ENCODE results near the gene TXNDC5.
"Not testable (repeated sequence)": the region's sequence is repeated elsewhere in the genome, so short reads cannot be mapped to it uniquely, and the experiment has no call there.

TXNDC5 gene

GRCh38 chr6:7894262-7895124 is 16.1 kb downstream of the TXNDC5 start:
- DNase-seq, result no peak

- DNase-seq, result no peak
These were observed 17.2 kb downstream of the TXNDC5 start for GRCh38 chr6:7893342-7893741.

GRCh38 chr6:7892367-7892766 is 18.2 kb downstream of the TXNDC5 start:
- DNase-seq, result not testable (repeated sequence)

GRCh38 chr6:7891078-7891872 is 19.3 kb downstream of the TXNDC5 start:
- no peak for DNase-seq

- no peak for DNase-seq
These were observed 21.8 kb downstream of the TXNDC5 start for GRCh38 chr6:7888587-7889357.

- no peak for DNase-seq
These were observed 23.2 kb downstream of the TXNDC5 start for GRCh38 chr6:7887278-7887991.

GRCh38 chr6:7886132-7886531 is 24.5 kb downstream of the TXNDC5 start:
- no peak for DNase-seq

- no peak for DNase-seq
These were observed 27.2 kb downstream of the TXNDC5 start for GRCh38 chr6:7883381-7883780.

GRCh38 chr6:7882505-7883257 is 27.9 kb downstream of the TXNDC5 start:
- no peak for DNase-seq

GRCh38 chr6:7881765-7882500 is 28.7 kb downstream of the TXNDC5 start:
- no peak for DNase-seq

GRCh38 chr6:7880718-7881107 is 29.9 kb downstream of the TXNDC5 start:
- no peak for DNase-seq

GRCh38 chr6:7879980-7880717 is 30.4 kb downstream of the TXNDC5 start:
- DNase-seq, result no peak

GRCh38 chr6:7879579-7879978 is 31.0 kb downstream of the TXNDC5 start:
- DNase-seq, result no peak

- DNase-seq, result no peak
These were observed 31.5 kb downstream of the TXNDC5 start for GRCh38 chr6:7879043-7879442.

- DNase-seq, result no peak
These were observed 32.1 kb downstream of the TXNDC5 start for GRCh38 chr6:7878401-7878964.

GRCh38 chr6:7868926-7869325 is 41.7 kb downstream of the TXNDC5 start:
- no peak for DNase-seq

- no peak for DNase-seq
These were observed 44.1 kb downstream of the TXNDC5 start for GRCh38 chr6:7866526-7866925.

GRCh38 chr6:7865781-7866180 is 44.8 kb downstream of the TXNDC5 start:
- DNase-seq, result no peak

GRCh38 chr6:7859591-7859990 is 51.0 kb downstream of the TXNDC5 start:
- DNase-seq, result no peak

- no peak for DNase-seq
These were observed 58.8 kb downstream of the TXNDC5 start for GRCh38 chr6:7851780-7852179.
